Measurements from ENCODE around the gene HEXD.

DNA sequence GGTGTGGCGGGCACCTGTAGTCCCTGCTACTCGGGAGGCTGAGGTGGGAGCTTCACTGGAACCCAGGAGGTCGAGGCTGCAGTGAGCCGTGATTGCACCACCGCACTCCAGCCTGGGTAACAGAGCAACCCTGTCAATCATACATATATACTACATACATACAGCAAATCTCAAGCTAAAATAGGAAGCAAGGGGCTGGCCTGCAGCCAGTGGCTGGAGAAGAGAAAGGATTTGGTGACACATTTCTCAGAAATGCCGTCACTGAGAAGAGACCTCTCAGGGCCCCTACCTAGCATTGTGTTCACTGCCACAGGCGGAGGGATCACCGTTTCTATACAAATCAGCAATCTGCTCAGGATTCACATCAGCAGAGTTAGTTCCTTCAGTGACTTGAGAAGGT lies 57.3 kb downstream of the HEXD start:
- TF ChIP-seq, protein P1, sequence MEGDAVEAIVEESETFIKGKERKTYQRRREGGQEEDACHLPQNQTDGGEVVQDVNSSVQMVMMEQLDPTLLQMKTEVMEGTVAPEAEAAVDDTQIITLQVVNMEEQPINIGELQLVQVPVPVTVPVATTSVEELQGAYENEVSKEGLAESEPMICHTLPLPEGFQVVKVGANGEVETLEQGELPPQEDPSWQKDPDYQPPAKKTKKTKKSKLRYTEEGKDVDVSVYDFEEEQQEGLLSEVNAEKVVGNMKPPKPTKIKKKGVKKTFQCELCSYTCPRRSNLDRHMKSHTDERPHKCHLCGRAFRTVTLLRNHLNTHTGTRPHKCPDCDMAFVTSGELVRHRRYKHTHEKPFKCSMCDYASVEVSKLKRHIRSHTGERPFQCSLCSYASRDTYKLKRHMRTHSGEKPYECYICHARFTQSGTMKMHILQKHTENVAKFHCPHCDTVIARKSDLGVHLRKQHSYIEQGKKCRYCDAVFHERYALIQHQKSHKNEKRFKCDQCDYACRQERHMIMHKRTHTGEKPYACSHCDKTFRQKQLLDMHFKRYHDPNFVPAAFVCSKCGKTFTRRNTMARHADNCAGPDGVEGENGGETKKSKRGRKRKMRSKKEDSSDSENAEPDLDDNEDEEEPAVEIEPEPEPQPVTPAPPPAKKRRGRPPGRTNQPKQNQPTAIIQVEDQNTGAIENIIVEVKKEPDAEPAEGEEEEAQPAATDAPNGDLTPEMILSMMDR (tag by site-specific recombination; IDR thresholded peaks at IDR 0.05), result no peak
- TF ChIP-seq ZNF561 (tag by site-specific recombination; IDR thresholded peaks at IDR 0.05; ENCODE audit: borderline replicate concordance) (no peak), ZNF350 (tag by site-specific recombination; IDR thresholded peaks at IDR 0.05) (no peak), ZNF140 (tag by site-specific recombination; IDR thresholded peaks at IDR 0.05) (no peak), PRDM1 (tag by site-specific recombination; IDR thresholded peaks at IDR 0.05) (no peak)
- TF ChIP-seq, protein P2, sequence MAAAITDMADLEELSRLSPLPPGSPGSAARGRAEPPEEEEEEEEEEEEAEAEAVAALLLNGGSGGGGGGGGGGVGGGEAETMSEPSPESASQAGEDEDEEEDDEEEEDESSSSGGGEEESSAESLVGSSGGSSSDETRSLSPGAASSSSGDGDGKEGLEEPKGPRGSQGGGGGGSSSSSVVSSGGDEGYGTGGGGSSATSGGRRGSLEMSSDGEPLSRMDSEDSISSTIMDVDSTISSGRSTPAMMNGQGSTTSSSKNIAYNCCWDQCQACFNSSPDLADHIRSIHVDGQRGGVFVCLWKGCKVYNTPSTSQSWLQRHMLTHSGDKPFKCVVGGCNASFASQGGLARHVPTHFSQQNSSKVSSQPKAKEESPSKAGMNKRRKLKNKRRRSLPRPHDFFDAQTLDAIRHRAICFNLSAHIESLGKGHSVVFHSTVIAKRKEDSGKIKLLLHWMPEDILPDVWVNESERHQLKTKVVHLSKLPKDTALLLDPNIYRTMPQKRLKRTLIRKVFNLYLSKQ (tag by site-specific recombination; IDR thresholded peaks at IDR 0.05; ENCODE audit: borderline replicate concordance), result no peak
- TF ChIP-seq, protein P3, sequence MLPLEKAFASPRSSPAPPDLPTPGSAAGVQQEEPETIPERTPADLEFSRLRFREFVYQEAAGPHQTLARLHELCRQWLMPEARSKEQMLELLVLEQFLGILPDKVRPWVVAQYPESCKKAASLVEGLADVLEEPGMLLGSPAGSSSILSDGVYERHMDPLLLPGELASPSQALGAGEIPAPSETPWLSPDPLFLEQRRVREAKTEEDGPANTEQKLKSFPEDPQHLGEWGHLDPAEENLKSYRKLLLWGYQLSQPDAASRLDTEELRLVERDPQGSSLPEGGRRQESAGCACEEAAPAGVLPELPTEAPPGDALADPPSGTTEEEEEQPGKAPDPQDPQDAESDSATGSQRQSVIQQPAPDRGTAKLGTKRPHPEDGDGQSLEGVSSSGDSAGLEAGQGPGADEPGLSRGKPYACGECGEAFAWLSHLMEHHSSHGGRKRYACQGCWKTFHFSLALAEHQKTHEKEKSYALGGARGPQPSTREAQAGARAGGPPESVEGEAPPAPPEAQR (tag by site-specific recombination; IDR thresholded peaks at IDR 0.05), result no peak
- TF ChIP-seq, protein P4, sequence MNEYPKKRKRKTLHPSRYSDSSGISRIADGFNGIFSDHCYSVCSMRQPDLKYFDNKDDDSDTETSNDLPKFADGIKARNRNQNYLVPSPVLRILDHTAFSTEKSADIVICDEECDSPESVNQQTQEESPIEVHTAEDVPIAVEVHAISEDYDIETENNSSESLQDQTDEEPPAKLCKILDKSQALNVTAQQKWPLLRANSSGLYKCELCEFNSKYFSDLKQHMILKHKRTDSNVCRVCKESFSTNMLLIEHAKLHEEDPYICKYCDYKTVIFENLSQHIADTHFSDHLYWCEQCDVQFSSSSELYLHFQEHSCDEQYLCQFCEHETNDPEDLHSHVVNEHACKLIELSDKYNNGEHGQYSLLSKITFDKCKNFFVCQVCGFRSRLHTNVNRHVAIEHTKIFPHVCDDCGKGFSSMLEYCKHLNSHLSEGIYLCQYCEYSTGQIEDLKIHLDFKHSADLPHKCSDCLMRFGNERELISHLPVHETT (tag by site-specific recombination; IDR thresholded peaks at IDR 0.05), result no peak
- TF ChIP-seq, protein P5, sequence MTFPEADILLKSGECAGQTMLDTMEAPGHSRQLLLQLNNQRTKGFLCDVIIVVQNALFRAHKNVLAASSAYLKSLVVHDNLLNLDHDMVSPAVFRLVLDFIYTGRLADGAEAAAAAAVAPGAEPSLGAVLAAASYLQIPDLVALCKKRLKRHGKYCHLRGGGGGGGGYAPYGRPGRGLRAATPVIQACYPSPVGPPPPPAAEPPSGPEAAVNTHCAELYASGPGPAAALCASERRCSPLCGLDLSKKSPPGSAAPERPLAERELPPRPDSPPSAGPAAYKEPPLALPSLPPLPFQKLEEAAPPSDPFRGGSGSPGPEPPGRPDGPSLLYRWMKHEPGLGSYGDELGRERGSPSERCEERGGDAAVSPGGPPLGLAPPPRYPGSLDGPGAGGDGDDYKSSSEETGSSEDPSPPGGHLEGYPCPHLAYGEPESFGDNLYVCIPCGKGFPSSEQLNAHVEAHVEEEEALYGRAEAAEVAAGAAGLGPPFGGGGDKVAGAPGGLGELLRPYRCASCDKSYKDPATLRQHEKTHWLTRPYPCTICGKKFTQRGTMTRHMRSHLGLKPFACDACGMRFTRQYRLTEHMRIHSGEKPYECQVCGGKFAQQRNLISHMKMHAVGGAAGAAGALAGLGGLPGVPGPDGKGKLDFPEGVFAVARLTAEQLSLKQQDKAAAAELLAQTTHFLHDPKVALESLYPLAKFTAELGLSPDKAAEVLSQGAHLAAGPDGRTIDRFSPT (tag by site-specific recombination; IDR thresholded peaks at IDR 0.05), result no peak
